HepG2 (cell line): Measurements from ENCODE around the gene CASKIN2. TPM values are rescaled to one million over a fixed set of nuclear protein-coding genes. Genes with fewer than 3 reads are reported as not detected.

Experiments
- ARHGAP35 ChIP-seq: sonication (generic); formaldehyde crosslinking; IDR thresholded peaks from 2 replicates; pipeline ENCODE4 v1.9.0; 2022; ENCODE audit warnings: mild to moderate bottlenecking, inconsistent platforms, moderate library complexity, missing genetic modification reagents, borderline replicate concordance
- BRCA1 ChIP-seq: sonication (generic); formaldehyde crosslinking; IDR thresholded peaks from 2 replicates; pipeline ENCODE4 v1.4.0; 2020; ENCODE audit warnings: missing genetic modification reagents
- ELF3 ChIP-seq: IDR thresholded peaks from 2 replicates; pipeline ENCODE4 v1.6.1; 2016; ENCODE audit warnings: missing genetic modification reagents, missing compliant biosample characterization
- ERF ChIP-seq: IDR thresholded peaks from 2 replicates; pipeline ENCODE4 v1.6.1; 2018; ENCODE audit warnings: missing biosample characterization, missing genetic modification reagents
- SALL2 ChIP-seq: sonication (generic); formaldehyde crosslinking; IDR thresholded peaks from 2 replicates; pipeline ENCODE4 v1.8.1; 2023; ENCODE audit warnings: mild to moderate bottlenecking, missing genetic modification reagents, inconsistent platforms
- SP2 ChIP-seq: sonication (generic); formaldehyde crosslinking; IDR thresholded peaks from 2 replicates; pipeline ENCODE4 v1.5.1; 2020; ENCODE audit warnings: mild to moderate bottlenecking, missing genetic modification reagents
- TOPORS ChIP-seq: sonication (generic); formaldehyde crosslinking; IDR thresholded peaks from 2 replicates; pipeline ENCODE4 v1.8.0; 2023; ENCODE audit warnings: mild to moderate bottlenecking, missing genetic modification reagents
- YEATS4 ChIP-seq: sonication (generic); formaldehyde crosslinking; IDR thresholded peaks from 2 replicates; pipeline ENCODE4 v1.4.0; 2020; ENCODE audit warnings: missing genetic modification reagents, borderline replicate concordance
- ZIK1 ChIP-seq: sonication (generic); formaldehyde crosslinking; IDR thresholded peaks from 2 replicates; pipeline ENCODE4 v1.5.0; 2020; ENCODE audit warnings: mild to moderate bottlenecking, low read depth, missing genetic modification reagents, borderline replicate concordance
- ZKSCAN5 ChIP-seq: sonication (generic); formaldehyde crosslinking; IDR thresholded peaks from 2 replicates; pipeline ENCODE4 v1.5.1; 2020; ENCODE audit warnings: mild to moderate bottlenecking, missing genetic modification reagents
- ZNF484 ChIP-seq: sonication (generic); formaldehyde crosslinking; IDR thresholded peaks from 2 replicates; pipeline ENCODE4 v1.5.1; 2020; ENCODE audit warnings: mild to moderate bottlenecking, low read depth, missing genetic modification reagents, borderline replicate concordance
- ZNF564 ChIP-seq: sonication (generic); formaldehyde crosslinking; IDR thresholded peaks from 2 replicates; pipeline ENCODE4 v1.8.1; 2023; ENCODE audit warnings: mild to moderate bottlenecking, missing genetic modification reagents
- polyA plus RNA-seq, 8 experiments: library from polyadenylated mRNA; depleted of rRNA in 3 of 8; stranded (reverse) in 7 of 8; unstranded in 1 of 8; fragments of >200 nt; fragmentation: Illumina TruSeq in 4 of 8; extraction: Trizol in 4 of 8; gene quantifications; 2 replicates each; pipeline versions ENCODE4 v1.2.1 to v1.2.3, GENCODE V29; 2011 to 2016; ENCODE audit warnings: low read depth in 4 of 8, missing spikeins in 1 of 8, mixed read lengths in 1 of 8; ENCODE audit not compliant: insufficient read depth in 1 of 8
- total RNA-seq, 5 experiments: library from RNA; depleted of rRNA; stranded (reverse); fragments of >200 nt; fragmentation: Illumina TruSeq; extraction: Trizol; gene quantifications; 2 replicates each; pipeline ENCODE4 v1.2.3, GENCODE V29; 2016; ENCODE audit warnings: low read depth in 1 of 5
- TF ChIP-seq, protein P1 (sequence below): sonication (generic); formaldehyde crosslinking; IDR thresholded peaks from 2 replicates; pipeline ENCODE4 v1.4.0; 2020; ENCODE audit warnings: missing genetic modification reagents, low read depth, mild to moderate bottlenecking, borderline replicate concordance
- TF ChIP-seq, protein P2 (sequence below): sonication (generic); formaldehyde crosslinking; IDR thresholded peaks from 2 replicates; pipeline ENCODE4 v1.4.0; 2020; ENCODE audit warnings: missing genetic modification reagents
- TF ChIP-seq, protein P3 (sequence below): sonication (generic); formaldehyde crosslinking; IDR thresholded peaks from 2 replicates; pipeline ENCODE4 v1.8.1; 2023; ENCODE audit warnings: missing genetic modification reagents, mild to moderate bottlenecking, borderline replicate concordance
- TF ChIP-seq, protein P4 (sequence below): sonication (generic); formaldehyde crosslinking; IDR thresholded peaks from 2 replicates; pipeline ENCODE4 v1.8.1; 2022; ENCODE audit warnings: mild to moderate bottlenecking, missing genetic modification reagents

Gene CASKIN2
- total and polyA plus RNA-seq, 2 of the 13 experiments (the other 11 are each of a cell fraction or from before 2014, with no cell fraction given): 5.2 to 7.8 TPM

DNA sequence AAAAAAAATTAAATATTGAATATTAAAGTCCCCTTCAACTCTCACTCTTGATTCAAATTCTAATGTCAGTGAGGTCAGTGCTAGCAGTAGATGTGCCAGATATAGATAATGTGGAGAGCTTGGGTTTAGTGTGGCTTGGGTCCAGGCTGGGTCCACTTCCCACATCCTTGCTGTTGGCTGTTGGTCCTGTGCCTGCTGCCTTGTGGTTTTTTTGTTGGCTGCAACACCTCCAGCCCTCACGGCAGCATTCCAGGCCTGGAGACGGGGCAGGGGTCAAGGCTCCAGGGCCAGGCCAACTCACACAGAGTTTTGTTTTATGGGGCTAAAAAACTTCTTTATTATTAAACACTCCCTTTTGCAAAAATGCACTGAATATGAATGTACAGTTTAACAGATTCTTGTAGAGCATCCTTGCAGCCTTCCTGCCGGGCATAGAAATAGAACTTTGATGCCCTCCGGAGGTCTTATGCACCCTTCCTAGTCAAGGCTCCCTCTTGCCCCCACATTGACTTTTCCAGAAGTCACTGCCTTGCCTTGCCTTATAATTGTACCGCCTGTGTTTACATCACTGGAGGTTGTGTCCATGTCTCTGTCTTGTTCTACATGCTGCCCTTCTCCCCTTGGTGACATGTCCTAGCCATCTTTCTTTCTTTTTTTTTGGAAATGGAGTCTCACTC lies 46.7 kb upstream of the CASKIN2 start (continued):
- TF ChIP-seq TOPORS (CRISPR knock-in tag): no peak
- TF ChIP-seq, protein P1, sequence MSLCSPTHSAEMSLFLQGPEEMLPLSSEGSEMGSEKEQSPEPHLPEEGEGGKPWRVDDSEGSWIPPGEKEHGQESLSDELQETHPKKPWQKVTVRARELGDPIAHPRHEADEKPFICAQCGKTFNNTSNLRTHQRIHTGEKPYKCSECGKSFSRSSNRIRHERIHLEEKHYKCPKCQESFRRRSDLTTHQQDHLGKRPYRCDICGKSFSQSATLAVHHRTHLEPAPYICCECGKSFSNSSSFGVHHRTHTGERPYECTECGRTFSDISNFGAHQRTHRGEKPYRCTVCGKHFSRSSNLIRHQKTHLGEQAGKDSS (CRISPR knock-in tag): no peak
- TF ChIP-seq ZNF484 (CRISPR knock-in tag): no peak
- no peak for TF ChIP-seq ZIK1 (CRISPR knock-in tag)
- TF ChIP-seq, protein P2, sequence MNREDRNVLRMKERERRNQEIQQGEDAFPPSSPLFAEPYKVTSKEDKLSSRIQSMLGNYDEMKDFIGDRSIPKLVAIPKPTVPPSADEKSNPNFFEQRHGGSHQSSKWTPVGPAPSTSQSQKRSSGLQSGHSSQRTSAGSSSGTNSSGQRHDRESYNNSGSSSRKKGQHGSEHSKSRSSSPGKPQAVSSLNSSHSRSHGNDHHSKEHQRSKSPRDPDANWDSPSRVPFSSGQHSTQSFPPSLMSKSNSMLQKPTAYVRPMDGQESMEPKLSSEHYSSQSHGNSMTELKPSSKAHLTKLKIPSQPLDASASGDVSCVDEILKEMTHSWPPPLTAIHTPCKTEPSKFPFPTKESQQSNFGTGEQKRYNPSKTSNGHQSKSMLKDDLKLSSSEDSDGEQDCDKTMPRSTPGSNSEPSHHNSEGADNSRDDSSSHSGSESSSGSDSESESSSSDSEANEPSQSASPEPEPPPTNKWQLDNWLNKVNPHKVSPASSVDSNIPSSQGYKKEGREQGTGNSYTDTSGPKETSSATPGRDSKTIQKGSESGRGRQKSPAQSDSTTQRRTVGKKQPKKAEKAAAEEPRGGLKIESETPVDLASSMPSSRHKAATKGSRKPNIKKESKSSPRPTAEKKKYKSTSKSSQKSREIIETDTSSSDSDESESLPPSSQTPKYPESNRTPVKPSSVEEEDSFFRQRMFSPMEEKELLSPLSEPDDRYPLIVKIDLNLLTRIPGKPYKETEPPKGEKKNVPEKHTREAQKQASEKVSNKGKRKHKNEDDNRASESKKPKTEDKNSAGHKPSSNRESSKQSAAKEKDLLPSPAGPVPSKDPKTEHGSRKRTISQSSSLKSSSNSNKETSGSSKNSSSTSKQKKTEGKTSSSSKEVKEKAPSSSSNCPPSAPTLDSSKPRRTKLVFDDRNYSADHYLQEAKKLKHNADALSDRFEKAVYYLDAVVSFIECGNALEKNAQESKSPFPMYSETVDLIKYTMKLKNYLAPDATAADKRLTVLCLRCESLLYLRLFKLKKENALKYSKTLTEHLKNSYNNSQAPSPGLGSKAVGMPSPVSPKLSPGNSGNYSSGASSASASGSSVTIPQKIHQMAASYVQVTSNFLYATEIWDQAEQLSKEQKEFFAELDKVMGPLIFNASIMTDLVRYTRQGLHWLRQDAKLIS (CRISPR knock-in tag): no peak
- TF ChIP-seq ZKSCAN5 (CRISPR knock-in tag): no peak
- no peak for TF ChIP-seq SP2 (CRISPR knock-in tag)
- no peak for TF ChIP-seq ZNF564 (CRISPR knock-in tag)
- TF ChIP-seq BRCA1 (CRISPR knock-in tag): no peak
- TF ChIP-seq SALL2 (CRISPR knock-in tag): no peak
- TF ChIP-seq ERF (CRISPR knock-in tag): no peak
- no peak for TF ChIP-seq ELF3 (CRISPR knock-in tag)
- TF ChIP-seq ARHGAP35 (CRISPR knock-in tag): no peak
- TF ChIP-seq, protein P3, sequence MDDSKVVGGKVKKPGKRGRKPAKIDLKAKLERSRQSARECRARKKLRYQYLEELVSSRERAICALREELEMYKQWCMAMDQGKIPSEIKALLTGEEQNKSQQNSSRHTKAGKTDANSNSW (CRISPR knock-in tag): no peak
- no peak for TF ChIP-seq YEATS4 (CRISPR knock-in tag)
- TF ChIP-seq, protein P4, sequence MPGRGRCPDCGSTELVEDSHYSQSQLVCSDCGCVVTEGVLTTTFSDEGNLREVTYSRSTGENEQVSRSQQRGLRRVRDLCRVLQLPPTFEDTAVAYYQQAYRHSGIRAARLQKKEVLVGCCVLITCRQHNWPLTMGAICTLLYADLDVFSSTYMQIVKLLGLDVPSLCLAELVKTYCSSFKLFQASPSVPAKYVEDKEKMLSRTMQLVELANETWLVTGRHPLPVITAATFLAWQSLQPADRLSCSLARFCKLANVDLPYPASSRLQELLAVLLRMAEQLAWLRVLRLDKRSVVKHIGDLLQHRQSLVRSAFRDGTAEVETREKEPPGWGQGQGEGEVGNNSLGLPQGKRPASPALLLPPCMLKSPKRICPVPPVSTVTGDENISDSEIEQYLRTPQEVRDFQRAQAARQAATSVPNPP (CRISPR knock-in tag): no peak
